Testis (tissue), 3 donors: Measurements from ENCODE around the gene P3H2. TPM values are rescaled to one million over a fixed set of nuclear protein-coding genes. Genes with fewer than 3 reads are reported as not detected.

Experiments used
- DNase-seq: peaks from one replicate; pipeline ENCODE4 v3.0.0-alpha.2; 2019
- H3K27ac ChIP-seq, 2 donors: fragments of 200-600 bp; sonication (generic); one replicate each; pipeline ENCODE4 v1.5.1; 2019
- H3K27me3 ChIP-seq: fragments of 200-600 bp; sonication (generic); one replicate; pipeline ENCODE4 v1.5.1; 2019
- H3K36me3 ChIP-seq: fragments of 200-600 bp; sonication (generic); one replicate; pipeline ENCODE4 v1.5.1; 2017; ENCODE audit warnings: low read depth; ENCODE audit errors: missing control alignments
- H3K4me1 ChIP-seq: fragments of 200-600 bp; sonication (generic); one replicate; pipeline ENCODE4 v1.5.1; 2019
- H3K4me3 ChIP-seq, 2 donors: fragments of 200-600 bp; sonication (generic); one replicate each; pipeline ENCODE4 v1.5.1; 2017 to 2019
- H3K9me3 ChIP-seq: fragments of 200-600 bp; sonication (generic); one replicate; pipeline ENCODE4 v1.5.1; 2017
- POLR2A ChIP-seq: fragments of 450-650 bp; IDR thresholded peaks from one replicate; pipeline ENCODE4 v1.6.1; 2017; ENCODE audit warnings: antibody characterized with exemption, mild to moderate bottlenecking, moderate library complexity
- WGBS, 2 donors: methylation state at CpG; one replicate each; pipeline ENCODE4 v1.1.5; 2018; 5-methylcytosine and 5-hydroxymethylcytosine counted together
- intact Hi-C: fragments of 100-400 bp; cut with DNase I; formaldehyde crosslinking; loops from one replicate; pipeline ENCODE4 v1.15.1; 2023; ENCODE audit warnings: low total_unique reads
- polyA plus RNA-seq: library from polyadenylated mRNA; stranded (reverse); fragments of 350-450 nt; fragmentation: Illumina TruSeq; extraction: RNeasy Lipid Tissue Mini Kit (QIAGEN cat#74804); gene quantifications from one replicate; pipeline ENCODE4 v1.2.3, GENCODE V29; 2014; ENCODE audit warnings: low read depth, low replicate concordance; ENCODE audit not compliant: insufficient read depth
- total RNA-seq, 2 donors: library from RNA; depleted of rRNA; stranded (reverse); fragments of >200 nt; gene quantifications; one replicate each; pipeline ENCODE4 v1.2.3, GENCODE V29; 2016
- TF ChIP-seq, protein P1 (sequence below), 3 experiments: fragments of 450-650 bp in 2 of 3; fragments of 200-600 bp in 1 of 3; sonication (generic) in 1 of 3; IDR thresholded peaks; one replicate each; pipeline ENCODE4 v1.5.1; 2016 to 2019; ENCODE audit warnings: antibody characterized with exemption in 3 of 3, mild to moderate bottlenecking in 2 of 3, moderate library complexity in 1 of 3

The P3H2 gene
- total and polyA plus RNA-seq, 3 donors from 2014 or later, result 7.2 to 11.0 (median 10.1) TPM

DNA sequence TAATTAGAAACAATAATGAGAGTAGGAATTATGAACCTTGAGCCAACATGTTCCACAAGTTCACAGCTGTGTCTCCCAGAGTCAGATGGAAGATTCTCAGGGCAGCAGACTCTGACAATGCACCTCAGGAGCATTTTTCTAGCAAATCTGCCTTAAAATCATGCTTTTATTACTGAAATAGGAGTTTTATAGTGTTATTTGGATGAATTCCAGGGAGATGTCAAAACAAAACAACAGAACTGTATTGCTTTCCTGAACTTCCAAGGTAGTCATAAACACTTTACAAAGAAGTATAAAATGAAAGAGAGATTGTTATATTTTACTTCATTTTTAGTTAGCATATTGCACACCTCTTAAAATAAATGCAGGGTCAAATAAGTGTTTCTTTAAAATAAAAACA lies 77.0 kb downstream of the P3H2 start:
- Histone ChIP-seq H3K27me3 (no peaks in the 10 kb centered on the region), H3K4me3 (no peak overlapping the region), H3K36me3 (no peaks in the 10 kb centered on the region), H3K9me3 (no peaks in the 10 kb centered on the region), H3K4me1 (no peaks in the 10 kb centered on the region), H3K27ac (no peak overlapping the region)
- TF ChIP-seq, protein P1, sequence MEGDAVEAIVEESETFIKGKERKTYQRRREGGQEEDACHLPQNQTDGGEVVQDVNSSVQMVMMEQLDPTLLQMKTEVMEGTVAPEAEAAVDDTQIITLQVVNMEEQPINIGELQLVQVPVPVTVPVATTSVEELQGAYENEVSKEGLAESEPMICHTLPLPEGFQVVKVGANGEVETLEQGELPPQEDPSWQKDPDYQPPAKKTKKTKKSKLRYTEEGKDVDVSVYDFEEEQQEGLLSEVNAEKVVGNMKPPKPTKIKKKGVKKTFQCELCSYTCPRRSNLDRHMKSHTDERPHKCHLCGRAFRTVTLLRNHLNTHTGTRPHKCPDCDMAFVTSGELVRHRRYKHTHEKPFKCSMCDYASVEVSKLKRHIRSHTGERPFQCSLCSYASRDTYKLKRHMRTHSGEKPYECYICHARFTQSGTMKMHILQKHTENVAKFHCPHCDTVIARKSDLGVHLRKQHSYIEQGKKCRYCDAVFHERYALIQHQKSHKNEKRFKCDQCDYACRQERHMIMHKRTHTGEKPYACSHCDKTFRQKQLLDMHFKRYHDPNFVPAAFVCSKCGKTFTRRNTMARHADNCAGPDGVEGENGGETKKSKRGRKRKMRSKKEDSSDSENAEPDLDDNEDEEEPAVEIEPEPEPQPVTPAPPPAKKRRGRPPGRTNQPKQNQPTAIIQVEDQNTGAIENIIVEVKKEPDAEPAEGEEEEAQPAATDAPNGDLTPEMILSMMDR (IDR thresholded peaks at IDR 0.05), result no peak
- TF ChIP-seq POLR2A, result no peak
- intact Hi-C loops, result no loop called here
- no peak for DNase-seq

DNA sequence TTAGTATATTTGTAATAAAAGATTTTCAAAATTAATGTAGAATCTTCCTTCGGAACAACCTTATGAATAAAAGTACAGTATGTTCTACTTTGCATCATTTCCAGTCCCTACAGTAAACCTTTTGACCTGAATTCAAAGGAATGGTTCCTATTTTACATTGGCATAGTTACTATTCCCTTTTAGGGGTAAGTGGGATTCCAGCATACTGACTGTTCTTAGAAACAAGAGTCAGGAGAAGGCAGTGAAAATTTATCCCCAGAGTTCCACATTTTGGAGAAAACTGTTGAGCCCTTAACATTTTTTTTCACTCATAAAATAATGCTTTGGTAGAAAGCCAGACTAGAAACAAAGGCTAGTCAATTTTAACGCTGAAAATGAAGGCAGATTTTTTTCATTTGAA lies 78.1 kb downstream of the P3H2 start:
- Histone ChIP-seq H3K36me3 (no peaks in the 10 kb centered on the region), H3K27me3 (no peaks in the 10 kb centered on the region), H3K9me3 (no peaks in the 10 kb centered on the region), H3K4me3 (no peak overlapping the region), H3K4me1 (no peaks in the 10 kb centered on the region), H3K27ac (no peak overlapping the region)
- WGBS, 2 donors, result 33 to 42% methylated on average over 2 of the region's 2 CpGs
- intact Hi-C loops, result no loop called here
- DNase-seq, result no peak
- TF ChIP-seq POLR2A, result no peak
- TF ChIP-seq, protein P1 (IDR thresholded peaks at IDR 0.05), result no peak

DNA sequence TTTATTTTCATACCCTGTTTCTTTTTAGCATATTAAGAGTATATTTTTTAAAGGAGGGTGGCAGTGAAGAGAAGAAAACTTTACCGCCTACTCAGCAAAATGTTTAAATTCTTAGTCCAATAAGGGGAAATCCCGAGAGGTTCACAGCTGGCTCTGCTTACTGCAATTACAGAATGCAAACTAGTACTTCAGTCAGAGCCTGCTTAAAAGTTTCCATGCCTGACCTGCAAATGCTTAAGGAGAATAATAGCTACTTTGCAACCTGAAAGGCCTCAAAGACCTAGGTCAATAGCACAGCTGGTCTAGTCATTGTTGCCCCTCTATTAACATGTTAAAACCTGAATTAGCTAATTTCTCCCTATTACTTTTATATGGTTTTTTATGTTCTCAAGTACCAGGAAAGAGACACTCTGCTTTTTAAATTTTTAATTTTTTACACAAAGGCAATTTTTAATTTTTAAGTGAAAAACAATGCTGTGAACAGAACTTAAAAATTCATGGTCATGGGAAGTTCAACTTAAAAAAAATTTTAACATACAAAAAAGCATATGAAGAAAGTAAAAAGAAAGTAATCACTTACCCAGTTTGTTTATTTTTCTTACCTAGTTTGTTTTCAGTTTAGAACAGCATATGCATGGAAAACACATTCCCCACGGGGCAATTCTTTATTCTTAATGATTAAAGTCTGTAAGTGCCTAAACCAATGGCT lies 79.2 kb downstream of the P3H2 start:
- Histone ChIP-seq H3K4me1 (no peaks in the 10 kb centered on the region), H3K27ac (no peak overlapping the region)
- 41 to 47% methylated on average over 3 of the region's 3 CpGs for WGBS, 2 donors

DNA sequence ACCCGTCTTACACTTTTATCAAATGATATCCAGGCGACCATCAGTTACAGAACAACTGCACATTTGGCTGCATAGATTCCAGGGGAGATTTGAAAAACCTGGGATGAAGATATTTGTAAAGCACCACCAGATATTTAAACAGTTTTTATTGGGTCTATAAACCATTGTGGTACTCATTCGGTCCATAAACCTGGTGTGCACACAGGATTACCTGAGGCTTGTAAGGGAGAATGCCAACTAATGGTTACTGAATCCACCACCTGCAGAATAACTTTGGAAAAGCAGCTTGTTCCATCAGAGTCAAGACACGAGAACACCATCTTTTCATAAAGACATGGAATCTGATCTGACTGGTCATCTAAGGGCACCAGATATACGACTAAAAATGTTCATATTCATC lies 80.6 kb downstream of the P3H2 start:
- Histone ChIP-seq H3K4me3 (no peak overlapping the region), H3K9me3 (no peaks in the 10 kb centered on the region), H3K27me3 (no peaks in the 10 kb centered on the region), H3K36me3 (no peaks in the 10 kb centered on the region), H3K4me1 (no peaks in the 10 kb centered on the region), H3K27ac (no peak overlapping the region)
- no peak for TF ChIP-seq POLR2A
- TF ChIP-seq, protein P1 (IDR thresholded peaks at IDR 0.05), result no peak
- WGBS, 2 donors, result 76 to 86% methylated on average over 5 of the region's 5 CpGs
- intact Hi-C loops, result no loop called here
- no peak for DNase-seq

More for the DNA sequence above, 79.2 kb downstream of the P3H2 start:
- Histone ChIP-seq H3K4me3 (no peak overlapping the region), H3K27me3 (no peaks in the 10 kb centered on the region), H3K36me3 (no peaks in the 10 kb centered on the region), H3K9me3 (no peaks in the 10 kb centered on the region)
- intact Hi-C loops, result no loop called here
- no peak for TF ChIP-seq POLR2A
- TF ChIP-seq, protein P1 (IDR thresholded peaks at IDR 0.05), result no peak
- peak; percentile 49 for DNase-seq
